ENCODE results near the gene CENPA. TPM values are rescaled to one million over a fixed set of nuclear protein-coding genes. Genes with fewer than 3 reads are reported as not detected.
"Not testable (repeated sequence)": the region's sequence is repeated elsewhere in the genome, so short reads cannot be mapped to it uniquely, and the experiment has no call there.

The CENPA gene
- total RNA-seq, 1 experiment from 2014 or later = 59.8 TPM

- DNase-seq (ENCODE audit: low spot score) = no peak
Measured at GRCh38 chr2:26782876-26783704, 2.8 kb upstream of the CENPA start.

GRCh38 chr2:26784570-26785234, 1.2 kb upstream of the CENPA start:
- in situ Hi-C loops (cut with HindIII; ENCODE audit: low sequenced_read_pairs) = no loop called here
- DNase-seq (ENCODE audit: low spot score) = no peak

More at GRCh38 chr2:26782876-26783704, 2.8 kb upstream of the CENPA start:
- in situ Hi-C loops (cut with HindIII; ENCODE audit: low sequenced_read_pairs) = no loop called here

- DNase-seq (ENCODE audit: low spot score) = no peak
- in situ Hi-C loops (cut with HindIII; ENCODE audit: low sequenced_read_pairs) = no loop called here
Measured at GRCh38 chr2:26786207-26787028, 562 bp downstream of the CENPA start.

- DNase-seq (ENCODE audit: low spot score) = no peak
- in situ Hi-C loops (cut with HindIII; ENCODE audit: low sequenced_read_pairs) = no loop called here
Measured at GRCh38 chr2:26792720-26793119, 6.9 kb downstream of the CENPA start.

- in situ Hi-C loops (cut with HindIII; ENCODE audit: low sequenced_read_pairs) = no loop called here
- no peak for DNase-seq (ENCODE audit: low spot score)
Measured at GRCh38 chr2:26793518-26793917, 7.7 kb downstream of the CENPA start.

GRCh38 chr2:26795135-26795534, 9.3 kb downstream of the CENPA start:
- in situ Hi-C loops (cut with HindIII; ENCODE audit: low sequenced_read_pairs); DNase-seq (ENCODE audit: low spot score): not testable (repeated sequence)

GRCh38 chr2:26801328-26801727, 15.5 kb downstream of the CENPA start:
- DNase-seq (ENCODE audit: low spot score) = no peak
- in situ Hi-C loops (cut with HindIII; ENCODE audit: low sequenced_read_pairs) = no loop called here

- no peak for DNase-seq (ENCODE audit: low spot score)
- in situ Hi-C loops (cut with HindIII; ENCODE audit: low sequenced_read_pairs) = no loop called here
Measured at GRCh38 chr2:26801796-26802195, 15.9 kb downstream of the CENPA start.

- DNase-seq (ENCODE audit: low spot score) = no peak
- in situ Hi-C loops (cut with HindIII; ENCODE audit: low sequenced_read_pairs) = no loop called here
Measured at GRCh38 chr2:26805241-26805676, 19.4 kb downstream of the CENPA start.

- peak; percentile 85 for DNase-seq (ENCODE audit: low spot score)
- in situ Hi-C loops (cut with HindIII; ENCODE audit: low sequenced_read_pairs) = no loop called here
Measured at GRCh38 chr2:26807788-26808460, 22.1 kb downstream of the CENPA start.

GRCh38 chr2:26809211-26809610, 23.4 kb downstream of the CENPA start:
- in situ Hi-C loops (cut with HindIII; ENCODE audit: low sequenced_read_pairs) = no loop called here

GRCh38 chr2:26809876-26810577, 24.2 kb downstream of the CENPA start:
- no peak for DNase-seq (ENCODE audit: low spot score)
- in situ Hi-C loops (cut with HindIII; ENCODE audit: low sequenced_read_pairs) = no loop called here

More at GRCh38 chr2:26809211-26809610, 23.4 kb downstream of the CENPA start:
- no peak for DNase-seq (ENCODE audit: low spot score)

GRCh38 chr2:26811261-26811660, 25.4 kb downstream of the CENPA start:
- no peak for DNase-seq (ENCODE audit: low spot score)
- in situ Hi-C loops (cut with HindIII; ENCODE audit: low sequenced_read_pairs) = no loop called here

GRCh38 chr2:26811791-26812694, 26.2 kb downstream of the CENPA start:
- in situ Hi-C loops (cut with HindIII; ENCODE audit: low sequenced_read_pairs) = no loop called here
- DNase-seq (ENCODE audit: low spot score) = no peak

GRCh38 chr2:26812731-26813130, 26.9 kb downstream of the CENPA start:
- in situ Hi-C loops (cut with HindIII; ENCODE audit: low sequenced_read_pairs) = no loop called here
- DNase-seq (ENCODE audit: low spot score) = no peak

GRCh38 chr2:26814072-26814765, 28.4 kb downstream of the CENPA start:
- in situ Hi-C loops (cut with HindIII; ENCODE audit: low sequenced_read_pairs) = not testable (repeated sequence)

GRCh38 chr2:26816893-26817292, 31.0 kb downstream of the CENPA start:
- in situ Hi-C loops (cut with HindIII; ENCODE audit: low sequenced_read_pairs) = no loop called here

More at GRCh38 chr2:26814072-26814765, 28.4 kb downstream of the CENPA start:
- not testable (repeated sequence) for DNase-seq (ENCODE audit: low spot score)

More at GRCh38 chr2:26816893-26817292, 31.0 kb downstream of the CENPA start:
- no peak for DNase-seq (ENCODE audit: low spot score)
